HG03066 (cell line): ENCODE results near the gene SLC25A33.

ENCODE experiments used
- ATAC-seq: cut with Tn5 transposase; IDR thresholded peaks from one replicate; pipeline ENCODE4 v1.9.1; 2021; ENCODE audit warnings: low read depth; ENCODE audit not compliant: unreplicated experiment

Gene SLC25A33

DNA sequence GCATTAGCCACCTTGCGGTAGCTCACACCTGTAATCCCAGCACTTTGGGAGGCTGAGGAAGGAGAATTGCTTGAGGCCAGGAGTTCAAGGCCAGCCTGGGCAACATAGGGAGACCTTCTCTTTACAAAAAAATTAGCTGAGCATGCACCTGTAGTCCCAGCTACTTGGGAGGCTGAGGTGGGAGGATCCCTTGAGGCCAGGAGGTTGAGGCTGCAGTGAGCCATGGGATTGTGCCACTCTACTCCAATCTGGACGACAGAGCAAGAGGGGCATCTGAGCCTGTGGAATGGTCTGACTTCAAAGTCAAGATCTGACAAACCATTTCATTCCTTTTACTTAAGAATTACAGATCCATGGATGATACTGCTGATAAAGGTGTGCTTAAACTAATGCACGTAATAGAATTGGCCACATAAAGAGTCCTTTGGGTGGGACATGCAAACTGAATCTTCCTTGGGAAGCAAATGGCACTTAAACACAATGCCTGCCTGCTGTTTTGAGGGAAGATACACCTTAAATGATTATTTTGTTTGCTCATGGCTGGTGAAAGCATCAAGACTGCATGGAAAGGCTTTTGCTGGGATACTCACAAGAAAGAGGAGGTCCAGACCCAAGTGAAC is 47.0 kb downstream of the SLC25A33 start:
- ATAC-seq, result no peak

DNA sequence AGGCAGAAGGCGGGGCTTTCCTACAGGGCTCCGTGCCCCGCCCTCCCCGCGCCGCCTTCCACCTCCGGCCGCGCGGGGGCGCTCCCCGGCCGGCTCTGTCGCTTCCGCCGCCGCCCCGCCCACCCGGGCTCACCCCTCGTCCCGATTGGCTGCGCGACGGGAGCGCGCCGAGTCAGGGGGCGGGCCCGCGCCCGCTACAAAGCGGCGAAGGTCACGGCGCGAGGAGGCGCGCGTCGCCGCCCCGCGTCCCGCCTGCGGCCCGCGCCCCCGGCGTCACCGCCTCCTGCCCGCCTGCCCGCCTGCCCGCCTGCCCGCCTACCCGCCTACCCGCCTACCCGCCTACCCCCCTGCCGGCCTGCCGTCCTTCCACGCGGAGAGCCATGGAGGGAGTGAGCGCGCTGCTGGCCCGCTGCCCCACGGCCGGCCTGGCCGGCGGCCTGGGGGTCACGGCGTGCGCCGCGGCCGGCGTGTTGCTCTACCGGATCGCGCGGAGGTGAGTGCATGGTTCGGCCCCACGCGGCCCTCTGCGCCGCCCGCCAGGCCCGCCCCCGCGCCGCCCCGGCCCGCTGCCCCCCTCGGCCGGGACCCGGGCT is 49.4 kb downstream of the SLC25A33 start, which contains the start of gene TMEM201:
TMEM201 (plus strand) TSS at position 361 of the 593 bp plus-strand sequence; CDS start at position 381, 20 bp downstream.
- peak; percentile 65 for ATAC-seq

DNA sequence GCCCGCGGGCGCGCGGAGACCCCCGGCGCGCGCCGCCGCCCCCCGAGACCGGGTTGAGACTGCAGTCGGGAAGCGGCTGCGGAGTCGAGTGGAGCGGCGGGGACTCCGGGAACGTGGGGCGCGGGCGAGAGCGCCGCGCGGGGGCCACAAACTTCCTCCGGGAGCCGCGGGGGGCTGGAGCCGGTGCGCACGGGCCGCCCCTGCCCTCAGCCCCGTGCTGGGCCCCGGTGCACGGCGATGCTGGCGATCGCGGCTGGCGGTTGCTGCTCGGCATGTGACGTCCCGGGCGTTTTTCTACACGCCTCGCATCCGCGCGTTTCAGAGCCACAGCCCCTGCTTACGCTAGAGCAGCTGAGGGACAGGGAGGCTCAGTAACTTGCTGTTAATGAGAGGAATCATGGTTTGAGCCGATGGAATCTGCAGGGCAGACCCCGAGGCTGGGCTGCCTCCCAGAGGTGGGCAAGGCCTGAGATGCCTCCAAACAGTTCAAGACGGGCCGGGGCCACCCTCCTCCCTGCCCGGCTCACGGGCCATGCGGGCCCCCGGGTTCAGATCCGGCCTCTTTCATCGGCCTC is 50.0 kb downstream of the SLC25A33 start:
- peak; percentile 18 for ATAC-seq

DNA sequence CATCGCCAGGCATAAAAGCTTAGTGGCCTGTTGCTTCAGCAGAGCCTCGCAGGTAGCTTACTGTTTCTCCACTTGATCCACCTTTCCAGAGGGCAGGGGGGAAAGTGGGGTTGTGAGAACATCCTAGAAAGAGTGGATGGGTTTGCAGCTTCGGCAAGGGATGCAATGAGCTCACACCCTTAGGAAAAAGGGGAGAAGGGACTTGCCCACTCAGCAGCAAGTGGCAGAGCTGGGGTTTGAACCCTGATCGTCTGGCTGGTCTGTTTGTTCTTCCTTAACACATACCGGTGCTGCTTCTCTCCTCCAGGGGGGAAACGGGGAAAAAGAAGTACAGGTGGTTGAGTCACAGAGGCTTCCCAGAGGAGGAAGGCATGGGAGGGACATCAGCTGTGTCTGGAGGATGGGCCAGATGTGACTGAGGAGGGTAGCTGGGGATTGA is 50.5 kb downstream of the SLC25A33 start:
- ATAC-seq, result no peak

DNA sequence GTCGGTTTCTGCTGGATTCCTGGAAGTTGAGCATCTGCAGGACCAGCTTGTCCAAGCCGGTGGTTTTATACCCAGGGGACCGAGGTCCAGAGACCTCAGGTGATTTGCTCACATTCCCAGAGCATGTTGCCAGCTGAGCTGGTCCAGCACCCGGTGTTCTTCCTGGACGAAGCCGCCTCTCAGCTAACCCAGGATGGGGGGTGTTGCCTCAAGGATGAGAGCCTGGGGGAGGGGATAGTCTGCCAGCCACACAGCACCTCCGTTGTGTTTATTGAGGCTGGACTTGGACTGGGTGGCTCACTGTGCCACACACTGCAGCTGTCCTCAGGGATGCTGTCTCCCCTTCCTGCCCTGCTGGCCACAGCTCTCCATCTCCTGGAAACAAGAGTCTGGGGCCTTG is 50.9 kb downstream of the SLC25A33 start:
- ATAC-seq, result no peak

DNA sequence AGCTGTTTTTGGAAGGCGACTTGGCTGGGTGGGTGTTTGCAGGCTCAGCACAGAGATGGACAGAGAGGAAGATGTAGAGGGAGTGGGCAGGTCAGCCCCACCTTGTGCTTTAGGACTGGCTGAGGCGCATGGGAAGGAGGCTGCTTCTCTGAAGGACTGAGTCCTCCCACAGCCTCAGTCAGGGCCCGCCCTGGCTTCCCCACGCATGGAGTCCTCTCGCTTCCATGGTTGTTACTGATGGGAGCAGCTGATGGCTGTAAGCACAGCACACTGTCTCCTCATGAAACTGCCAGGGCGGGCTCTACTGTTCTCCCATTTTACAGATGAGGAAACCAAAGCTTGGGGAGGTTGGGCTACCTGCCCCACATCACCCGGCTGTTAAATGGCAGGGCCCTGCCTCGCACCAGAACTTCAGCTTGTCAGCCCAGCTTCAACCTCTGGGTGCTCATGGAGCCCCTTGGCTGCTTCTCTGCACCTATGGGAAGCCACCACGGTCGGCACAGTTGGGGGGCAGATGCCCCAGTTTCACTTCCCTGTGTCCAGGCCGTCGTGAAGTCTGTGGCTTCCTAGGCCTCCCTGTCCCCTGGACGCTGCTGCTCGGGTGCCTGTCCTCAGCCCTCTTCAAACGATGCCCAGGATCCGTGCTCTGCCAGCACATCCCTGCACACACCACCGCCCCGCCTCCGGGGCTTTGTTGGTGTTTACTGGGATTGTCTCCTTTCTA is 51.8 kb downstream of the SLC25A33 start:
- ATAC-seq, result no peak

DNA sequence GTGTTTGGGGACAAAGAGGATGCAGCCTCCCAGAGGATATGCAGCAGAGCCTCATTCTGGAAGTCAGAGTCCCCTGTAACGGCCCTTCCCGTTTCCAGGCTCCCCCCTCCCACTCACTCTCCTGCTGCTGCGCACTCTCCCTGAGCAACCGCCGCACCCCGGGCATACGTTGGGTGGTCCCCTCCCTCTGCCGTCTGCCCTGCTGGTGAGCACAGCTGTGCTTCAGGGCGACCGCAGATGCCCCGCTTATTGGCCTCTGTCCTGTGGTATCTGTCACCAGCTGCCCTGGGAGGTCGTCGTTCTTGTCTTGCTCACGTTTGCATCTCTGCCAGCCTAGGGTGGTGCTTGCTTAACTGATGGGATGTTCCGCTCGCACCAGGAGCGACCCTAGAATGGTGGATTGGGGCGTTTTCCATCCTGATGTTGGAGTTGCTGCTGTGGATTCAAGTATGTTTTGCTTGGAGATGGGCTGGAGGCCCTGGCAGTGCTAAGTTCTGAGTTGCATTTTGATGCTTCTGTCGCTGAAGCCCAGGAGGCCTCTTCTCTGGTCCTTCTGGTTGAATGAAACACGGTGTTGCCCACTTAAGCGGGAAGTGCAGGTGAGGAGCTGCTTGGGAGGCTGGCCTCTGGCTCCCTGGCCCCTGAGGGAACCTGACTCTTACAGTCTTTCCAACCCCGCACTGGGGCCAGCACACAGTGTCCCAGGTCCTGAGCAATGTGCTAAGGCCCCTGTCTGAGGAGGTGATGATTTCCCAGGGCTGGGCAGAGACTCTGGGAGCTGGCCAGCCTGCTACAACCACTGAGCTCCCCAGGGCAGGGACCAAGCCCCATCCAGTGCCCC is 52.6 kb downstream of the SLC25A33 start:
- ATAC-seq, result no peak

DNA sequence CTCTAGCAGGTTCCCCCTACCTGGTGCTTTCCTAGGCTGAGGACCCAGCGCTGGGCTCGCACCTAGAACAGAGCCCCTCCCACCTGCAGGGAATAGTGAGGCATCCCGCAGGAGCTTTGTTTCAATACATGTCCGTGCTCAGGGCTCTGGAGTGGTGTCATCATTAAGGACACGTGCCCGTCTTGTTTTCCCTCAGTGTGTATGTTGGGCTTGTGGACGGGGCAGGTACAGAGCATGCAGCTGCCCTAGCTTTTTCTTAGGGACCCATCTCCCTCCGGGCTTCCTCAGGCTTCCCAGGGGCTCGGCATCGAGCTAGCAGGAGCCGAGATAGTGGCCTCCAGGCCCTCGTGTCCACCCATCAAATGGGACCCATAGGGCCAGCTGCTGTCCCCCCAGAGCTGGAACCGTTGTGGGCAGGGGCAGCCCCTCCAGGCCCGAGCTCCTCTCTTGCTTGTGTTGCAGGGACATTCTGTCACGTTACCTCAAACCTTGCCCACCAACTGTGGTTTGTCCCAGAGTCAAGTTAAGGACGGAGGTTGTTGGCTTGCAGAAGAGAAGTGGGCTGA is 53.3 kb downstream of the SLC25A33 start:
- no peak for ATAC-seq

DNA sequence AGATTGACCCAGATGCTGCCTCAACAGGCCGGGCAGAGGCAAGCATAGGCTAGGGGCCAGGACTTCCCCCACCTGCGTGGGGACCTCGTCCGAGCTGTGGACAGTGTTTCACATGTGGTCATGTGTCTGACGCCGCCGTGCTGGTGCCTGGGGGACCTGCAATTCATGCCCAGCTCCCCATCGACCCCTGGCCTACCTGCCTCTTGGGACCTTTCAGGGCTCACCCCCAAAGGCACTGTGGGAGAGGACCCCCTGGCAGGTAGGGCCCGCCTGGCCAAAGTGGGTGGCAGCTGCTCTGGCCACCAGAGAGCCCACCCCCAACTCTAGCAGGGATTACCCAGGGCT is 53.9 kb downstream of the SLC25A33 start:
- ATAC-seq, result no peak

DNA sequence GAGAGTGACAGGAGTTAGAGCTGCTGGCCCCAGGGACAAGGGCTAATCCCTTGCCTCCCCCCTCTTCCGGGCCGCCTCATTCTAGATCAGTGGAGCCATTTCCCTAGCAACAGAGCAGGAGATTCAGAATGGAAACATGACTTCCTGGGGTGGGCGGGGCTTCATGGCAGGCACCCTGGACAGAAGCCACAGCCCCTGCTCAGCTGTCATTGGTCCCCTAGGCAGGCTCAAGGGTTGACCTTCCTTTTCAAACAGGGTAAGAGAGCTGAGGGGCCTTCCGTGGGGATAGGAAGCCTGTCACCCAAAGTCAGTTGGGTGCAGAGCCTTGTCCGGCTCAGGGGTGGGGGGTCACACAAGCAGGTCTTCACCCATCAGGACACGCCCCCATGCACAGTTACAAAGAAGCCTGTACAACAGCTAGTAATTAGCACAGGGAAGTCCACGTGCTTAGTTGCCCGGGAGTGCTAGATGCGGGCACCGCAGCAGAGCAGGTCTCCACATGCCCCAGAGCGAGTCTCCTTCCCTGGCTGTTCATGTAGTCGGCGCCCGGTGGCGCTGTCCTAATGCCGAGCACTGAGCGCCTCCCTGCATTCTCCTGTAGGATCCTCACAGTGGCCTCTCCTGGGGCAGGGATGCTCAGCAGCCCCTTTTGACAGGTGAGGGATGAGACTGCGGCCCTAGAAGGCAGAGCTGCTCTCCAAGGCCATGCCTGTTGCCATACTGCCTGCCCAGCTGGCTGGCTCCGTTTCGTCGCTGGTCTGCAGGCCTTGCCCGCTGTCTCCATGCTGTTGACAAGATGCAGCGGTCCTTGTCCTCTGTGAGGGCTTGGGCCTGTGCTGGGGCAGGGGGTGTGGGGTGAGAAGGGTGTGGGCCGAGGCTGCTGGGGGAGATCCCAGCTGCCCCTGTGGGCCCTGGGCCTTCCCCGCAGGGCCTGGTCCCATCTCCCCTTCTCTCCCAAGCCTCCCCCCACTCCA is 54.5 kb downstream of the SLC25A33 start:
- no peak for ATAC-seq

DNA sequence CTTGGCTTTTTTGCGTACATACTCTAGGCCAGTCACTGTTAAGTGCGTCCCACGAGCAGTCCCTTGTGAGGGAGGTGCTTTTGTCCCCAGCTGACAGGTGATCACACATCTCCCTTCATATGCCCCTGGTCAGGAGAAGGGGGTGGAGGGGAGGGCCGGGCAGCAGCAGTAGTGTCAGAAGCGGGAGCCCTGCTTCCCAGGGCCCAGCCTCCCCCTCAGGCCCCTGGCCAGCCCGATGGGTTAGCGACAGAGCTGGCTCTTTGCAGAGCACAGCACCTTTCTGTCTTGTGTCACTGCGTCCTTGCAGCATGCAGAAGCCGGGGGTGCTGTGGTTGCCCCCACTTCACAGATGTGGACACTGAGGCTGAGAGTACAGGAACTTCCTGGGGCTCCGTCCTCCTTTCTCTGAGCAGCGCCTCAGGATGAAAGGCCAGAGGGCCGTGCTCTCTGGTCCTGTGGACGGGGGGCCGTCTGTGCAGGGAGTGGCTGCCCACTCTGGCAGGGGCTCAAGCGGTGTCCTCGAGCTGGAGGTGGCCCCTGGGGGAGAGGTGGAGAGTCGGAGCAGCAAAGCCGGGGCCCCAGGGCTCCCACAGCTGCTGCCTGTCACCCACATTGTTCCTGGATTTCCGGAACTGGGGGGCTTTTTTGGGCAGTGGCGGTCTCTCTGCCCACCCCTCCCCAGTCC is 55.3 kb downstream of the SLC25A33 start:
- no peak for ATAC-seq

DNA sequence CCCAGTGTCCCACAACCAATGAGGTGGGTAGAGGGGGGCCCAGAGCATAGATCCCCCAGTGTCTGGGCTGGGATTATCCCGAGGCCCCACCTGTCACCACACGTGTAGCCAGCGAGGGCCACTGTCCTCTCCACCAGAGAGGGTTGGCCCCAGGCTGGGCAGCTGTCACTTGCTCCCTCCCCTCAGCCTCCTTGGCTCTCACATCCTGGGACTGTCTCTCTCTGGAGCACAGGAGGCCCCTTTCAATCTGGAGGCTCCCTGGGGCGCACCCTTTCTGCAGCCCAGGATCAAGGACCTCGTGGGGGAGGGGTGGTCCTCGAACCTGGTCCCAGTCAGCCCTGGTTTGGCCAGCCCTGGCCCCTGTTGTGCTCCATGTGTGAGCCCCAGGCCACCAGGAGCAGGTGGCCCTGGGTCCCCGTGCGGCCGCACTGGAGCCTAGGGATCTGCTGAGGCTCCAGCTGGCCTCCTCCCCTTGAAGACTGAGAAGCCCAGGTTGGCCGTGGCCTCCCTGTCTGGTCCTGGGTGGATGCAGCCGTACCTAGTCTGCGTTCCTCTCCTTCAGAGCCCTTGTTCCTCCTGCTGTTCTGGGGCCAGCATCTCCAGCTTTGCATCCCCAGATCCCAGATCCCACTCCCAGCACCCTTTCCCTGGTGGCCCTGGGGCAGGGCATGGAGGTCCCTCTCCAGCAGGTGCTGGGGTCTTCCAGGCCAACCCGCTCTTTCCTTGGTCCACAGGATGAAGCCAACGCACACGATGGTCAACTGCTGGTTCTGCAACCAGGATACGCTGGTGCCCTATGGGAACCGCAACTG is 56.1 kb downstream of the SLC25A33 start:
- no peak for ATAC-seq

DNA sequence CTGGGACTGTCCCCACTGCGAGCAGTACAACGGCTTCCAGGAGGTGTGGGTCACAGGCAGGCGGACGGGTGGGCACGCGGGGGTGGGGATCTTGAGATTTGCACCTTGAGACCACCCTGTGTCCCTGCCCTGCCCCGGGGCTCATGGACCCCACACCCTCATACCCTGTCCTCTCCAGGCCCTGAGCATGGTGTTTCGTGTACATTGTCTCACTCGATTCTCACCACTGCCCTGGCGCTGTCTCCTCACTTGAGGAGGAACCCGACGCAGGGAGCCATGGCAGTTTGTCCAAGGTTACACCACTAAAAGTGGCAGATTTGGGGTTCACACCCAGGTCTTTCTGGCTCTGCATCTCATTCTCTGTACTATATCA is 56.7 kb downstream of the SLC25A33 start:
- no peak for ATAC-seq

DNA sequence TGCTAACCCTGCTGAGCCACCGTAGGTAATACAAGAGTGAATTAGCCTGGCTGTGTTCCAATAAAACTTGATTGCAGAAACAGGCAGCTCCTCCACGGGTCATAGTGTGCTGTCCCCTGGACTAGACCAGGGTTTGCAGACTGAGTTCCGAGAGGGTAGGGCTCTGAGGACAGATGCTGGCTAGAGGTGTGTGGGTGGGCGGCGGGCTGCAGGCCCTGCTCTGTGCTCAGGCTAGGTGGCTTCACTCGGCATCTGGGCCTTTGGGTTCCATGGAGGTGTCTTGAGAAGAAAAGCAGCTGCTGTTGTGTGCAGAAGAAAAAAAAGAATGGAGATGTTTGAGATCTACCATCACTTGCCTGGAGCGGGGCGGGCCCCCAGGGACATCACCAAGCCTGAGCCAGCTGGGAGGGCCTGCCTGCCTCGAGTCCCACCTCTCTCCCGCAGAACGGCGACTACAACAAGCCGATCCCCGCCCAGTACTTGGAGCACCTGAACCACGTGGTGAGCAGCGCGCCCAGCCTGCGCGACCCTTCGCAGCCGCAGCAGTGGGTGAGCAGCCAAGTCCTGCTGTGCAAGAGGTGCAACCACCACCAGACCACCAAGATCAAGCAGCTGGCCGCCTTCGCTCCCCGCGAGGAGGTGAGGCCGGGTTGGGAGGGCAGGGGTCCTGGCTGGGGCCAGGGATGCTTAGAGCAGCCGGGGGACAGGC is 57.3 kb downstream of the SLC25A33 start:
- ATAC-seq, result no peak

DNA sequence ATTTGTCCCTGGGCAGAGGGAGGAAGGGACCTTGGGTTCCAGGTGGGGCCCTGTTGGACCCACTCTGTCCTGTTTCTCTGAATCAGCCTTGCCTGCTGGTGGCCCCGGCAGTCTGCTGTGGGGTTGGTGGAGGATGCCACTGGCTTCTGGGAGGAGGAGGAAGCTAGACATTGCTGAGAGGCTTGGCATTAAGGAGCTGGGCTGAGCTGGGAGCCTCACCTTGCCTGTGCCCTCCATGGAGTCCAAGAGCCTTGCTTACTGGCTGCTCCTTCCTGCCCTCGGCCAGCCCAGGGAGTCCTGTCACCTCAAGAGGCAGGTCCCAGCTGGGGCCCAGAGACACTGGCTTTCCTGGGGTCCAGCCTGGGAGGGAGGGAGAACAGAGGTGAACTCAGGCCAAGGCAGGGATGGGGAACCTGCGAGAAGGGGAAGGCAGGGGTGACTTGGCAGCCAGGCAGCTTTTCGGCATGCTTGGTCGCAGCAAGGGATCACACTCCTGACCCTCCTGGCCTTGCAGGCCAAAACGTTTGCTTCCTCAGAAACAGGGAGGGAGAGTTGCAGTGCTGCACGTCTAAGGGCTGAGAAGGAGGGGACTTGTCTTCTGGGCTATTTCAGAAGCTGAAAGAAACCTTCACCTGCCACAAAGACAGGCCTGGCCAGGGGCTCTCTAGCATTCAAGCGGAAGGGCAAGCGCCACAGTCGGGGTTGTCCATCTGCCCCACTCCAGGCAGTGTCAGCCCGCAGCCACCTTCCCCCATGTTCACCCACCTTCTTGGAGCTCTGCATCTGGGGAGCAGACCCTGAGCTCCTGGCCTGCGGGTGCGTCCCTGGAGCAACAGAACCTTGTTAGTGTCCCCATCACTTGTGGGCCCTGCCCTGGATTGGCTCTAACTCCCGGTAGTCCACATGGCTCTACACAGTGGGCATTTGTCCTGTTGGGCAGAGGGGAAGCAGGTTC is 58.4 kb downstream of the SLC25A33 start:
- ATAC-seq, result no peak

DNA sequence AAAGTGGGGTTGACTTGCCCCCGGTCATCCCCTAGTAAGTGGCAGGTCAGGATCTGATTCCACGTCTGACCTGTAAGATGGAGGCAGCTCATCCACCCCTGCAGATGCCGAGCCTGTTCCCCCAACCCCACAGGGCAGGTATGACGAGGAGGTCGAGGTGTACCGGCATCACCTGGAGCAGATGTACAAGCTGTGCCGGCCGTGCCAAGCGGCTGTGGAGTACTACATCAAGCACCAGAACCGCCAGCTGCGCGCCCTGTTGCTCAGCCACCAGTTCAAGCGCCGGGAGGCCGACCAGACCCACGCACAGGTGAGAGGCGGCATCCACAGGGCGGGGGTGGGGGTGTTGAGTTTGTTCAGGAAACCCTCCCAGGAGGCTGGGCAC is 59.0 kb downstream of the SLC25A33 start:
- ATAC-seq, result no peak
